Spinal cord (tissue), 10 donors: Measurements from ENCODE around the gene GPRC5B. TPM values are rescaled to one million over a fixed set of nuclear protein-coding genes. Genes with fewer than 3 reads are reported as not detected.

Source experiments
- DNase-seq, 6 donors: peaks; one replicate each; pipeline versions ENCODE4 v3.0.0 to v3.0.0-alpha.2; 2013 to 2015; ENCODE audit warnings: low spot score in 6 of 6, low read depth in 4 of 6
- H3K27ac ChIP-seq: one replicate; pipeline ENCODE4 v1.5.1; 2013; ENCODE audit warnings: low read depth, low read length, control low read depth
- H3K27me3 ChIP-seq: one replicate; pipeline ENCODE4 v1.6.1; 2013; ENCODE audit warnings: low read length; ENCODE audit not compliant: control insufficient read depth, insufficient read depth
- H3K36me3 ChIP-seq: one replicate; pipeline ENCODE4 v1.6.1; 2013; ENCODE audit warnings: low read length; ENCODE audit not compliant: control insufficient read depth, insufficient read depth
- H3K4me1 ChIP-seq: one replicate; pipeline ENCODE4 v1.6.1; 2013; ENCODE audit warnings: low read length; ENCODE audit not compliant: control insufficient read depth, insufficient read depth
- H3K4me3 ChIP-seq: one replicate; pipeline ENCODE4 v1.5.1; 2013; ENCODE audit warnings: low read depth, low read length, control low read depth
- H3K9me3 ChIP-seq: one replicate; pipeline ENCODE4 v1.6.1; 2013; ENCODE audit warnings: low read length; ENCODE audit not compliant: control insufficient read depth, insufficient read depth
- WGBS: methylation state at CpG from one replicate; pipeline ENCODE4 v1.1.5; 2013; ENCODE audit warnings: missing lambda C conversion rate; ENCODE audit not compliant: insufficient coverage; 5-methylcytosine and 5-hydroxymethylcytosine counted together
- polyA plus RNA-seq, 2 donors: library from polyadenylated mRNA; unstranded; fragments of 120-200 nt; gene quantifications; one replicate each; pipeline ENCODE4 v1.2.1, GENCODE V29; 2013; ENCODE audit not compliant: insufficient read length in 2 of 2
- total RNA-seq, 2 donors: library from RNA; depleted of rRNA in 1 of 2; stranded (reverse); fragments of 120-200 nt in 1 of 2; fragments of >200 nt in 1 of 2; gene quantifications; one replicate each; pipeline versions ENCODE4 v1.2.3 to v1.2.4, GENCODE V29; 2013 to 2014
- donor health status: healthy.

GPRC5B gene
- total and polyA plus RNA-seq, 4 donors, result 72.8 to 146 (median 128) TPM

DNA sequence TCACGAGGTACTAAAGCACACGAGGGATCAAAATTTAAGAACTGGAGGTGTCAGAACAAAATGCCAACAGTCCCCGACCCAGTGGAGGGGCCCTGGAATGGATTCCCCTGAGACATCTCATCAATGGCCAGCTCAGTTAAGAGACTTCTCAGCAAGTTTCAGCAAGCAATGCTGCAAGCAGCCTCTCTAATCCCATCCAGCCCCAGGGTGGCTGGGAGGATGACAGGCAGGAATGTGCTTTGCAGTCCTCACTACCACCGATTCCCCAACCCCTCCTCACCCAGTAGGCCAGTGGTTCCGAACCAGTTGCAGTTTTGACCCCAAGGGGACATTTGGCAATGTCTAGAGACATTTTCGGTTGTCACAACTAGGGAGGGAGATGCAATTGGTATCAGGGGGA is 8.7 kb downstream of the GPRC5B start:
- H3K36me3 ChIP-seq, result peaks cover 34% of the 10 kb centered on the region
- peaks cover 59% of the 10 kb centered on the region for H3K4me1 ChIP-seq
- no peaks in the 10 kb centered on the region for H3K9me3 ChIP-seq
- no peaks in the 10 kb centered on the region for H3K27me3 ChIP-seq
- H3K27ac ChIP-seq, result no peak overlapping the region
- no peak for DNase-seq
- no peak overlapping the region for H3K4me3 ChIP-seq
- WGBS, result 33% methylated on average over 1 of the region's 6 CpGs

DNA sequence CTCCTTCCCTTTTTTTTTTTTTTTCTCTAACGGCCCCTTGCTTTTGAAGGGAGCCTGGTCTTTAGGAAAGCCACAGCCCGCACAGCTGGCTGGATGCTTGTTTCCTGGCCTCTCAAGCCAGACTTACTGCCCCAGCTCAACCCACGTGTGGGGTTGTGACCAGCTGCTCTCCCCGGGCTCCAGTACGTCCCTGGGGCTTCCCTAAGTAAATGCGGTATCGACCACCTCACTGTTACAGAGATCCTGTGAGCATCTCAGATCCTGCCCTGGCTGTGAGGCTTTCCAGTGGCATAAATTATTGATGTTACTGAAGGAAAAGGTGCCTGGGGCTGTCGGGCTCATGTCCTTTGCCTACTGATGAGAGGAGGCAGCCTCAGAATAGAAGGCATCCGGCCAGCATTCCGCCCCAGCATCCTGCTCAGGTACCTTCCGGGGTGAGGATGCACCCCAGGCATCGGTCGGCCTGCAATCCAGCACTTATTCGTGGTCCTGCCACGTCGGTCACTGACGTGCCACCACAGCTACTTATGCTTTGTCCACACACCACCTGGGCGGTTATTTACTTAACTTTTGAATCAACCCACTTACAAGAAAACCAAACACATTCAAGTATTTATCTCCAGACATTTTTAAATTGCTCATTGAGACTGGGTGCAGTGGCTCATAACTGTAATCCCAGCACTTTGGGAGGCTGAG is 9.6 kb downstream of the GPRC5B start:
- DNase-seq, result peak in 1 of 6 donors; percentile 43
- Histone ChIP-seq H3K4me3 (no peak overlapping the region), H3K9me3 (no peaks in the 10 kb centered on the region), H3K27me3 (no peaks in the 10 kb centered on the region), H3K4me1 (peaks cover 56% of the 10 kb centered on the region), H3K36me3 (peaks cover 36% of the 10 kb centered on the region), H3K27ac (no peak overlapping the region)
- WGBS, result 55% methylated on average over 17 of the region's 18 CpGs

DNA sequence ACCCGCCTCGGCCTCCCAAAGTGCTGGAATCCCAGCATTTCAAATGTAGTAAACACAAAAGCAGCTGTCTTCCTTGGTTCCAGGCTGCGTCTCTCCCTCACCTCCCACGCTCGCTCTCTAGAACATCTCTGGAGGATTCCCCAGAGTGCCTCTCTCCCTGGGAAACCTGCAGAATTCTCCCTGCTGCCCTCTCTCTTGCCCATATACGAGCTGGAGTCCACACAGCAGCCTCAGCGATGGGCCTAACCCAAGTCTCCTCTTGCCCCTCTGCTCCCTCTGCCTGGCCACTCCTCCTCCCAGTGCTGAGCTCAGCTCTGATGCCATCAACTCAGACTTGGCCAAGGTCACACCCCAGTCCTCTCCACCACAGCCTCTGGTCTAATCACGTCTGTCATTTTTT is 10.6 kb downstream of the GPRC5B start:
- Histone ChIP-seq H3K4me1 (peaks cover 46% of the 10 kb centered on the region), H3K27me3 (no peaks in the 10 kb centered on the region), H3K36me3 (peaks cover 41% of the 10 kb centered on the region), H3K27ac (peak overlapping the region; percentile 16), H3K4me3 (no peak overlapping the region), H3K9me3 (no peaks in the 10 kb centered on the region)
- WGBS, result 80% methylated on average over 8 of the region's 8 CpGs
- no peak for DNase-seq

DNA sequence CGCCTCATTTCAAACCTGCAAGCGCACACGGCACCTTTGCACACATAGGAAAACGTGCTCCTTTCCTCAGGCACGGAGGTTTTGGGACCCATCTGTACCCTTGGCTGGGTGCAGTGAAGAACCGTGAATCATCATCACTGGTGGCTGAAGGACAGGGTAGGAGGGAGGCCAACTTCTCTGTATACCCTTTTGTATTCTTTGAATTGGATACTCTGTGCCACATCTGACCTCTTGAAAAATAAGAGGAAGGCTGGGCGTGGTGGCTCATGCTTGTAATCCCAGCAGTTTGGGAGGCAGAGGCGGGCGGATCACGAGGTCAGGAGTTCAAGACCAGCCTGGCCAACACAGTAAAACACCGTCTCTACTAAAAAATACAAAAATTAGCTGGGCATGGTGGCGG is 11.7 kb downstream of the GPRC5B start:
- H3K4me3 ChIP-seq, result no peak overlapping the region
- H3K27me3 ChIP-seq, result no peaks in the 10 kb centered on the region
- H3K4me1 ChIP-seq, result peaks cover 42% of the 10 kb centered on the region
- 85% methylated on average over 4 of the region's 12 CpGs for WGBS
- peaks cover 49% of the 10 kb centered on the region for H3K36me3 ChIP-seq
- H3K27ac ChIP-seq, result no peak overlapping the region
- H3K9me3 ChIP-seq, result no peaks in the 10 kb centered on the region
- no peak for DNase-seq

DNA sequence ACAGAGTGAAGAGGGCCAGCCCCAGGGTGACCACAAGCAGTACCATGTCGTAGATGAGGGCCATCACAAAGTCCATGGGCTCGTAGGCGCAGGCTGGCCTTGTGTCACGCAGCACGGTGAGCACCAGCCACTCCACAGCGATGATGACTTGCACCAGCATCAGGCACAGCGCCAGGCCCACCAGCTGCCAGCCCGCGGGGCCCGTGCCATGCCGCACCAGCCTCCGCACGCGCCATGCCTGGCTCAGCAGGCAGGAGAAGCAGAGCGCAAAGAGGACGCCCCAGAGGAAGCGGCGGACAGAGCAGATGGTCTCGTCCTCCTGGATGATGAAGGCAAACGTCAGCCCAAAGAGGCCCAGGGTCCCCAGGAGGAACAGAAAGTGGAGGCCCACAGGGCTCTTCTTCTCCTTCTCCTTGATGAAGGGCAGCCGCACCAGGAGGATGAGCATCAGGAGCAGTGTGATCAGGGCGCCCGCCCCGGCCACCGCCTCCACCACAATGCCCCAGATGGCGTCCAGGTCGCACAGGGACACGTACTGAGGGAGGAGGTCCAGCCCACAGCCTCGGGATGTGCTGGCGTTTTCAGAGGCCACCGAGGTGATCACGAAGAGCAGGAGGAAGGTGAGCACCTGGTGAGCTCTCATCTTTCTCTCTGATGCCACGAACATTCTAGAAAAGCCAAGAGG is 12.3 kb downstream of the GPRC5B start:
- Histone ChIP-seq H3K27me3 (no peaks in the 10 kb centered on the region), H3K36me3 (peaks cover 53% of the 10 kb centered on the region), H3K9me3 (no peaks in the 10 kb centered on the region), H3K4me1 (peaks cover 39% of the 10 kb centered on the region), H3K4me3 (no peak overlapping the region), H3K27ac (no peak overlapping the region)
- WGBS, result 91% methylated on average over 30 of the region's 33 CpGs
- DNase-seq, result no peak

DNA sequence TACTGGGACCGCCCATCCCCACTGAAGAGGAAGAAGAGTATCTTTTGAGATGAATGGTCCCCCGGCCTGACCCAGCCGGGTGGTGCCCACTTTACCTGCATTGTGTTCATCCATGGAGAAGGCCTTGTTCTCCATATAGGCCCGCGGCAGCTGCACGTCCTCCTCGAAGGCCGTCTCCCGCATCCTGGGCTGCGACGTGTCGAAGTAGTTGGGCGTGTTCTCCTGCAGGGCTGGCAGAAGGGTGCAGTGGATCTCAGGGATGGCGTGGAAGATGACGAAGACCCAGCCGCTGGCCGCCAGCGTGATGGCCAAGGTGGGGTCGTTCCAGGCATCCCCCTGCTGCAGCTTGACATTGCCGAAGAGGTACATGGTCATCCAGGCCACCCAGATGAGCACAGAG is 12.9 kb downstream of the GPRC5B start:
- 97% methylated on average over 20 of the region's 20 CpGs for WGBS
- H3K4me1 ChIP-seq, result peaks cover 35% of the 10 kb centered on the region
- H3K36me3 ChIP-seq, result peaks cover 57% of the 10 kb centered on the region
- no peak for DNase-seq
- no peak overlapping the region for H3K27ac ChIP-seq
- H3K27me3 ChIP-seq, result no peaks in the 10 kb centered on the region
- no peaks in the 10 kb centered on the region for H3K9me3 ChIP-seq
- H3K4me3 ChIP-seq, result no peak overlapping the region

DNA sequence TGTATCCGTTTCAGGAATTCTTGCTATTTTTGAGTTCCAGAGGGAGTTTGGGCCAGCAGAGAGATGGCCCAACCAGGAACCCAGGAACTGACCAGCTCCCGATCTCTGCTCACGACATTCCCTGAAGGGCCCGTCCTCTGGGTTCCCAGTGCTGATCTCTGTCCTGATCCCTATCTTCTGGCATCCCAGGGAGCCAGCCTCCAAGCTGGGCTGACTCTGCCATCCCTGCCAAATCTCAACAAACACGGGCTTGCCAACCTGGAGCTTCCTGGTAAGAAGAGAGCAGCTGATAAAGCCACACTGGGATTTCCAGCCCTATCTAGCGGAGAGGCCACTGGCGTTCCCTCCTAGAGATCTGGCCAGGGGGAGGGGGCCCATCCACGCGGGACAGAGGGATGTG is 16.2 kb downstream of the GPRC5B start:
- Histone ChIP-seq H3K27me3 (no peaks in the 10 kb centered on the region), H3K4me3 (no peak overlapping the region), H3K27ac (no peak overlapping the region), H3K36me3 (peaks cover 72% of the 10 kb centered on the region), H3K4me1 (peaks cover 26% of the 10 kb centered on the region), H3K9me3 (no peaks in the 10 kb centered on the region)
- WGBS, result 90% methylated on average over 6 of the region's 9 CpGs
- no peak for DNase-seq

DNA sequence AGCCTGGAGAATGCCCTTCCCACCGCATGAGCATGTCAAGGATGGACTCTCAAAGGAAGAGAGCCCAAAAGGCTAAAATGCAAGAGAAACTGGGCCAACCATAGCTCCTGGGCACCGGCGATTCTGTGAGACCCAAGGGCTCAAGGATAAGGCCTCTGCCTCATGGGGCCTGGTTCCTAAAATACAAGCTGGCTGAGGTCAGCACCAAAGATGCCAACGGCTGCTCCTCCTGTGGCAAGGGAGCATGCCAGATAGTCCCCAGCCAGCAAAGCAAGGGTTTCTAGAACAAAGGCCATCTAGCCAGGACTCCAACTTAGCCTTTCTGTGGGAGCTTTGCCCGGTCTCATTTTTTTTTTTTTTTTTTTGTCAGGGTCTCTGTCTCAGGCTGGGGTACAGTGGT is 20.1 kb downstream of the GPRC5B start:
- H3K27me3 ChIP-seq, result no peaks in the 10 kb centered on the region
- DNase-seq, result no peak
- peak overlapping the region; percentile 13 for H3K27ac ChIP-seq
- H3K4me3 ChIP-seq, result no peak overlapping the region
- no peaks in the 10 kb centered on the region for H3K9me3 ChIP-seq
- 76% methylated on average over 5 of the region's 5 CpGs for WGBS
- peaks cover 52% of the 10 kb centered on the region for H3K4me1 ChIP-seq
- H3K36me3 ChIP-seq, result peaks cover 49% of the 10 kb centered on the region

DNA sequence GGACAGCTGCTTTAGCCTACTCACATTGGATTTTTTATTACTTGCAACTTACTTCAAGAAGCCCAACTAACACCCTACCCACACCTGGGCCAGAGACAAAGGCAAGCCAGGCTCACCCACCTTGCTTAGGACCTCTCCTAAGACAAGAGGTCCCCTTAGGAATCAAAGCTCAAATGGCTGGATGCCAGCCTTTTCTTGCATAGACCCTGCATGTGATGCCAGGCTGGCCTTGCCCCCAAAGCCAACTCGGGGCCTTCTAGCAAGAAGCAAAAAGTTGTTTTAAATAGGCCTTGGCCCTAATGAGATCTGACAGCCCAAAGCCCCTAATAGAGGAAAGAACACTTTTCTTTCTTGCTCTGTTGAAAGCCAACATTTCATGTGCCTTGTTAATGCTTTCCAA is 20.7 kb downstream of the GPRC5B start:
- H3K27ac ChIP-seq, result peak overlapping the region; percentile 29
- 0% methylated on average over 1 of the region's 1 CpG for WGBS
- H3K4me1 ChIP-seq, result peaks cover 58% of the 10 kb centered on the region

DNA sequence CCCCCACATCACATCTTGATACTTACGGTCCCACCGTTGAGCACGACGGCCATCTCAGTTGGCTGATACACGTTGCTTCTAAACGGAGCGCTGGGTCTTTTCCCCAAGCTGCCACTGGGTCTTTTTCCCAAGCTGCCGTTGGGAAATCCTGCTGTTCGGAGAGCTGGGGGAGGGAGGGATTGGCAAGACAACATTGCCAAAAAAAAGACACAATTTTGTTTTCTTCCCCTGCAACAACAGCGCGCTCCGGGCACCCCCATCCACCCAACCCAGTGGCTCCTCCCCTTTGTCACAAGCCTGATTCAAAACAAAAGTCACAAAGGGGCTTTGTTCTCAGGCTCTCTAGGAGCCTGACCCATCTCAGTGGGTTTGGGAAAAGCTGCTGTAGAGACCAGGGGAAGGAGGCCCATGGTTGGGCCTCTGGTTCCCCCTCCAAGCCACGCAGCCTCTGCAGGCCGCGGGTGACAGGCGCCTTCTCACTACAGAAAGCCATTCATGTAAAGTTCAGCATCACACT is 22.8 kb downstream of the GPRC5B start:
- Histone ChIP-seq H3K36me3 (peaks cover 36% of the 10 kb centered on the region), H3K9me3 (no peaks in the 10 kb centered on the region), H3K27me3 (no peaks in the 10 kb centered on the region), H3K4me1 (peaks cover 62% of the 10 kb centered on the region), H3K4me3 (peak overlapping the region; percentile 13), H3K27ac (peak overlapping the region; percentile 83)
- 19% methylated on average over 9 of the region's 16 CpGs for WGBS
- peak in 2 of 6 donors; percentile 88 to 92 for DNase-seq

More for the DNA sequence above, 20.7 kb downstream of the GPRC5B start:
- no peak for DNase-seq
- Histone ChIP-seq H3K36me3 (peaks cover 51% of the 10 kb centered on the region), H3K9me3 (no peaks in the 10 kb centered on the region), H3K4me3 (no peak overlapping the region), H3K27me3 (no peaks in the 10 kb centered on the region)
